HEK293 (cell line): ENCODE measurements around the gene MYH13.

Source experiments
- CTCF ChIP-seq: fragments of 450-650 bp; formaldehyde crosslinking; IDR thresholded peaks from 2 replicates; pipeline ENCODE4 v1.5.1; 2016; ENCODE audit warnings: missing biosample characterization, missing genetic modification characterization
- REST ChIP-seq: fragments of 450-650 bp; formaldehyde crosslinking; IDR thresholded peaks from 2 replicates; pipeline ENCODE4 v1.5.1; 2016; ENCODE audit warnings: missing biosample characterization, missing genetic modification characterization
- ZBTB7A ChIP-seq: fragments of 450-650 bp; formaldehyde crosslinking; IDR thresholded peaks from 2 replicates; pipeline ENCODE4 v1.5.1; 2016; ENCODE audit warnings: low read depth, missing biosample characterization, missing genetic modification characterization
- ZNF670 ChIP-seq: fragments of 450-650 bp; formaldehyde crosslinking; IDR thresholded peaks from 2 replicates; pipeline ENCODE4 v1.5.1; 2016; ENCODE audit warnings: missing biosample characterization, missing genetic modification characterization, low read depth
- TF ChIP-seq, protein P1 (sequence below): fragments of 450-650 bp; formaldehyde crosslinking; IDR thresholded peaks from 2 replicates; pipeline ENCODE4 v1.5.1; 2016; ENCODE audit warnings: missing biosample characterization, missing genetic modification characterization, borderline replicate concordance

DNA sequence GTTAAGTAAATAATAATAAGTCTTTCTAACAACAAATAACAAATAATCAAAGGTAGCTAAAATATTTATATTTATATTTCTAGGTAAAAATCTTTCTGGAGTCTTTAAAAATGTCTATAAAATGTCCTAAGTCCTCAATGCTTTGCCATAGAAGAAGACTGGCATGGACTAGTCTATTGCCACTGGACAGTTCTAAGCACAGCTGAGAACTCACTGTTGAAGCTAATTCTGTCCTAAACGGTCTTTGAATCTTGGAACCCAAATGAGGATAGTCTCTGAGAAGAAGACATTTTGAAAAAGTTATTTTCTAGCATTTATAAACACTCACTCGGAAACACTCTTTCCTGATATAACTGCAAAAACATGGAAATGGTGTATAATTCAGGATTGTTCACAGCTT lies 48.4 kb upstream of the MYH13 start:
- TF ChIP-seq, protein P1, sequence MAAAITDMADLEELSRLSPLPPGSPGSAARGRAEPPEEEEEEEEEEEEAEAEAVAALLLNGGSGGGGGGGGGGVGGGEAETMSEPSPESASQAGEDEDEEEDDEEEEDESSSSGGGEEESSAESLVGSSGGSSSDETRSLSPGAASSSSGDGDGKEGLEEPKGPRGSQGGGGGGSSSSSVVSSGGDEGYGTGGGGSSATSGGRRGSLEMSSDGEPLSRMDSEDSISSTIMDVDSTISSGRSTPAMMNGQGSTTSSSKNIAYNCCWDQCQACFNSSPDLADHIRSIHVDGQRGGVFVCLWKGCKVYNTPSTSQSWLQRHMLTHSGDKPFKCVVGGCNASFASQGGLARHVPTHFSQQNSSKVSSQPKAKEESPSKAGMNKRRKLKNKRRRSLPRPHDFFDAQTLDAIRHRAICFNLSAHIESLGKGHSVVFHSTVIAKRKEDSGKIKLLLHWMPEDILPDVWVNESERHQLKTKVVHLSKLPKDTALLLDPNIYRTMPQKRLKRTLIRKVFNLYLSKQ (tag by site-specific recombination), result no peak
- TF ChIP-seq CTCF (no peak), ZBTB7A (no peak), REST (no peak), ZNF670 (tag by site-specific recombination) (no peak)
